ENCODE results near the gene IKZF2.

IKZF2 gene

GRCh38 chr2:213151437-213152064 is at the start of gene IKZF2:
IKZF2 (minus strand) TSS chr2:213151612; CDS start chr2:213148629, 2,983 bp downstream.
- in situ Hi-C loops (cut with HindIII; ENCODE audit: low sequenced_read_pairs), result no loop called here

- in situ Hi-C loops (cut with HindIII; ENCODE audit: low sequenced_read_pairs), result no loop called here
Measured at GRCh38 chr2:213199871-213200270, 48.5 kb upstream of the IKZF2 start.

- in situ Hi-C loops (cut with HindIII; ENCODE audit: low sequenced_read_pairs), result no loop called here
Measured at GRCh38 chr2:213189001-213189899, 37.8 kb upstream of the IKZF2 start.

GRCh38 chr2:213188533-213188867 is 37.1 kb upstream of the IKZF2 start:
- in situ Hi-C loops (cut with HindIII; ENCODE audit: low sequenced_read_pairs), result no loop called here

GRCh38 chr2:213187833-213188532 is 36.6 kb upstream of the IKZF2 start:
- in situ Hi-C loops (cut with HindIII; ENCODE audit: low sequenced_read_pairs), result no loop called here

GRCh38 chr2:213187386-213187785 is 36.0 kb upstream of the IKZF2 start:
- in situ Hi-C loops (cut with HindIII; ENCODE audit: low sequenced_read_pairs), result no loop called here

GRCh38 chr2:213185147-213185822 is 33.9 kb upstream of the IKZF2 start:
- in situ Hi-C loops (cut with HindIII; ENCODE audit: low sequenced_read_pairs), result no loop called here

GRCh38 chr2:213181712-213182111 is 30.3 kb upstream of the IKZF2 start:
- in situ Hi-C loops (cut with HindIII; ENCODE audit: low sequenced_read_pairs), result no loop called here

- in situ Hi-C loops (cut with HindIII; ENCODE audit: low sequenced_read_pairs), result no loop called here
Measured at GRCh38 chr2:213177679-213178078, 26.3 kb upstream of the IKZF2 start.

GRCh38 chr2:213175673-213176247 is 24.3 kb upstream of the IKZF2 start:
- in situ Hi-C loops (cut with HindIII; ENCODE audit: low sequenced_read_pairs), result no loop called here

GRCh38 chr2:213172641-213173040 is 21.2 kb upstream of the IKZF2 start:
- in situ Hi-C loops (cut with HindIII; ENCODE audit: low sequenced_read_pairs), result no loop called here

GRCh38 chr2:213171147-213171546 is 19.7 kb upstream of the IKZF2 start:
- in situ Hi-C loops (cut with HindIII; ENCODE audit: low sequenced_read_pairs), result no loop called here

- in situ Hi-C loops (cut with HindIII; ENCODE audit: low sequenced_read_pairs), result no loop called here
Measured at GRCh38 chr2:213167271-213167930, 16.0 kb upstream of the IKZF2 start.

GRCh38 chr2:213166109-213166508 is 14.7 kb upstream of the IKZF2 start:
- in situ Hi-C loops (cut with HindIII; ENCODE audit: low sequenced_read_pairs), result no loop called here

- in situ Hi-C loops (cut with HindIII; ENCODE audit: low sequenced_read_pairs), result no loop called here
Measured at GRCh38 chr2:213164263-213164662, 12.9 kb upstream of the IKZF2 start.

GRCh38 chr2:213162516-213163118 is 11.2 kb upstream of the IKZF2 start:
- in situ Hi-C loops (cut with HindIII; ENCODE audit: low sequenced_read_pairs), result no loop called here

GRCh38 chr2:213161759-213162515 is 10.5 kb upstream of the IKZF2 start:
- in situ Hi-C loops (cut with HindIII; ENCODE audit: low sequenced_read_pairs), result no loop called here

GRCh38 chr2:213159768-213160167 is 8.4 kb upstream of the IKZF2 start:
- in situ Hi-C loops (cut with HindIII; ENCODE audit: low sequenced_read_pairs), result no loop called here

GRCh38 chr2:213157242-213157641 is 5.8 kb upstream of the IKZF2 start:
- in situ Hi-C loops (cut with HindIII; ENCODE audit: low sequenced_read_pairs), result no loop called here
